Measurements from ENCODE around the gene DHCR24.

DHCR24 gene

GRCh38 chr1:54816130-54816529 is 70.9 kb downstream of the DHCR24 start:
- no peak for DNase-seq (ENCODE audit: low spot score)

GRCh38 chr1:54815086-54815876 is 71.7 kb downstream of the DHCR24 start:
- DNase-seq (ENCODE audit: low spot score), result no peak

GRCh38 chr1:54814571-54814970 is 72.4 kb downstream of the DHCR24 start:
- no peak for DNase-seq (ENCODE audit: low spot score)

GRCh38 chr1:54814126-54814498 is 72.9 kb downstream of the DHCR24 start:
- DNase-seq (ENCODE audit: low spot score), result no peak

GRCh38 chr1:54813485-54814125 is 73.4 kb downstream of the DHCR24 start:
- no peak for DNase-seq (ENCODE audit: low spot score)

- no peak for DNase-seq (ENCODE audit: low spot score)
Measured at GRCh38 chr1:54812801-54813484, 74.1 kb downstream of the DHCR24 start.

- DNase-seq (ENCODE audit: low spot score), result no peak
Measured at GRCh38 chr1:54811739-54812655, 75.0 kb downstream of the DHCR24 start.

GRCh38 chr1:54811066-54811465 is 75.9 kb downstream of the DHCR24 start:
- DNase-seq (ENCODE audit: low spot score), result no peak

- peak; percentile 65 for DNase-seq (ENCODE audit: low spot score)
Measured at GRCh38 chr1:54810153-54810942, 76.6 kb downstream of the DHCR24 start.

- peak; percentile 45 for DNase-seq (ENCODE audit: low spot score)
Measured at GRCh38 chr1:54809496-54810074, 77.4 kb downstream of the DHCR24 start.

GRCh38 chr1:54808443-54809207 is 78.4 kb downstream of the DHCR24 start:
- no peak for DNase-seq (ENCODE audit: low spot score)

GRCh38 chr1:54807756-54808155 is 79.2 kb downstream of the DHCR24 start:
- no peak for DNase-seq (ENCODE audit: low spot score)

- peak; percentile 78 for DNase-seq (ENCODE audit: low spot score)
Measured at GRCh38 chr1:54806931-54807611, 79.9 kb downstream of the DHCR24 start.

- no peak for DNase-seq (ENCODE audit: low spot score)
Measured at GRCh38 chr1:54805981-54806381, 81.0 kb downstream of the DHCR24 start.

GRCh38 chr1:54805466-54805865 is 81.5 kb downstream of the DHCR24 start:
- DNase-seq (ENCODE audit: low spot score), result no peak

- no peak for DNase-seq (ENCODE audit: low spot score)
Measured at GRCh38 chr1:54804471-54805132, 82.4 kb downstream of the DHCR24 start.

- no peak for DNase-seq (ENCODE audit: low spot score)
Measured at GRCh38 chr1:54803761-54804470, 83.1 kb downstream of the DHCR24 start.
